Nephron progenitor cell (in vitro differentiated cells): ENCODE measurements around the gene LRRC18.

Experiments used
- DNase-seq: peaks from one replicate; pipeline ENCODE4 v3.0.0; 2021
- H3K27ac Mint-ChIP-seq: 2 replicates; pipeline ENCODE4 v1.8.0; 2021; ENCODE audit warnings: mild to moderate bottlenecking, moderate library complexity, mixed read lengths
- H3K27me3 Mint-ChIP-seq: 2 replicates; pipeline ENCODE4 v1.8.0; 2021; ENCODE audit warnings: mild to moderate bottlenecking, low read depth, mixed read lengths; ENCODE audit not compliant: poor library complexity
- H3K36me3 Mint-ChIP-seq: 2 replicates; pipeline ENCODE4 v1.8.0; 2021; ENCODE audit warnings: low read depth, mixed read lengths
- H3K4me1 Mint-ChIP-seq: 2 replicates; pipeline ENCODE4 v1.8.0; 2021; ENCODE audit warnings: mixed read lengths
- H3K4me3 Mint-ChIP-seq: 2 replicates; pipeline ENCODE4 v1.8.0; 2021; ENCODE audit warnings: mild to moderate bottlenecking, moderate library complexity, mixed read lengths
- H3K9me3 Mint-ChIP-seq: 2 replicates; pipeline ENCODE4 v1.8.0; 2021; ENCODE audit warnings: mild to moderate bottlenecking, moderate library complexity, mixed read lengths
- CTCF ChIP-seq: fragments of 200-600 bp; sonication (generic); IDR thresholded peaks from 2 replicates; pipeline ENCODE4 v1.5.0; 2021; ENCODE audit warnings: antibody characterized with exemption

The LRRC18 gene

GRCh38 chr10:48882881-48883280, 56.8 kb downstream of the LRRC18 start:
- Mint-ChIP-seq H3K9me3 (no peaks in the 10 kb centered on the region), H3K36me3 (no peaks in the 10 kb centered on the region), H3K27ac (no peak overlapping the region), H3K4me3 (no peak overlapping the region), H3K27me3 (peaks cover 53% of the 10 kb centered on the region), H3K4me1 (no peaks in the 10 kb centered on the region)
- DNase-seq: no peak
- TF ChIP-seq CTCF: no peak

GRCh38 chr10:48881937-48882336, 57.7 kb downstream of the LRRC18 start:
- TF ChIP-seq CTCF: no peak

GRCh38 chr10:48880016-48880705, 59.5 kb downstream of the LRRC18 start:
- TF ChIP-seq CTCF: no peak
- Mint-ChIP-seq H3K27me3 (peaks cover 56% of the 10 kb centered on the region), H3K36me3 (no peaks in the 10 kb centered on the region), H3K27ac (no peak overlapping the region), H3K4me3 (no peak overlapping the region), H3K4me1 (no peaks in the 10 kb centered on the region), H3K9me3 (no peaks in the 10 kb centered on the region)
- DNase-seq: no peak

More at GRCh38 chr10:48881937-48882336, 57.7 kb downstream of the LRRC18 start:
- DNase-seq: no peak
- H3K4me1 Mint-ChIP-seq: no peaks in the 10 kb centered on the region
- no peak overlapping the region for H3K4me3 Mint-ChIP-seq
- H3K9me3 Mint-ChIP-seq: no peaks in the 10 kb centered on the region
- H3K36me3 Mint-ChIP-seq: no peaks in the 10 kb centered on the region
- H3K27ac Mint-ChIP-seq: no peak overlapping the region
- peaks cover 57% of the 10 kb centered on the region for H3K27me3 Mint-ChIP-seq

GRCh38 chr10:48879451-48879850, 60.2 kb downstream of the LRRC18 start:
- TF ChIP-seq CTCF: no peak
- no peak overlapping the region for H3K27ac Mint-ChIP-seq
- no peak for DNase-seq
- no peak overlapping the region for H3K4me3 Mint-ChIP-seq
- no peaks in the 10 kb centered on the region for H3K4me1 Mint-ChIP-seq
- H3K27me3 Mint-ChIP-seq: peaks cover 55% of the 10 kb centered on the region
- H3K9me3 Mint-ChIP-seq: no peaks in the 10 kb centered on the region
- H3K36me3 Mint-ChIP-seq: no peaks in the 10 kb centered on the region

- H3K27me3 Mint-ChIP-seq: peaks cover 44% of the 10 kb centered on the region
- no peak overlapping the region for H3K27ac Mint-ChIP-seq
- no peaks in the 10 kb centered on the region for H3K36me3 Mint-ChIP-seq
- no peak for TF ChIP-seq CTCF
- no peak overlapping the region for H3K4me3 Mint-ChIP-seq
- no peaks in the 10 kb centered on the region for H3K4me1 Mint-ChIP-seq
- H3K9me3 Mint-ChIP-seq: no peaks in the 10 kb centered on the region
- DNase-seq: no peak
Observed at GRCh38 chr10:48878091-48878490, 61.5 kb downstream of the LRRC18 start.

- Mint-ChIP-seq H3K9me3 (no peaks in the 10 kb centered on the region), H3K4me1 (no peaks in the 10 kb centered on the region), H3K27me3 (peaks cover 24% of the 10 kb centered on the region), H3K27ac (no peak overlapping the region), H3K36me3 (no peaks in the 10 kb centered on the region), H3K4me3 (no peak overlapping the region)
- no peak for DNase-seq
- TF ChIP-seq CTCF: no peak
Observed at GRCh38 chr10:48872234-48872633, 67.4 kb downstream of the LRRC18 start.
